NCI-H2107 treated with DMSO at 0.1 percent for 48 hours (cell line): ENCODE data around the gene UQCRQ.
A peak's percentile ranks its signal among the peaks of the same experiment; 100 is the strongest.

Experiments used
- DNase-seq: peaks from one replicate; lab custom pipeline; 2025; ENCODE audit not compliant: unreplicated experiment; lab: John Stamatoyannopoulos, UW

The UQCRQ gene

GRCh38 chr5:132866342-132867045 is at the start of gene UQCRQ, which contains the start of gene GDF9:
Gene UQCRQ (plus strand): TSS chr5:132866642. CDS start chr5:132866882, 240 bp downstream.
Gene GDF9 (minus strand): TSS chr5:132866469. CDS start chr5:132864533, 1,936 bp downstream.
- peak; percentile 92 for DNase-seq

GRCh38 chr5:132817011-132817410 is 49.4 kb upstream of the UQCRQ start:
- DNase-seq: no peak

DNA sequence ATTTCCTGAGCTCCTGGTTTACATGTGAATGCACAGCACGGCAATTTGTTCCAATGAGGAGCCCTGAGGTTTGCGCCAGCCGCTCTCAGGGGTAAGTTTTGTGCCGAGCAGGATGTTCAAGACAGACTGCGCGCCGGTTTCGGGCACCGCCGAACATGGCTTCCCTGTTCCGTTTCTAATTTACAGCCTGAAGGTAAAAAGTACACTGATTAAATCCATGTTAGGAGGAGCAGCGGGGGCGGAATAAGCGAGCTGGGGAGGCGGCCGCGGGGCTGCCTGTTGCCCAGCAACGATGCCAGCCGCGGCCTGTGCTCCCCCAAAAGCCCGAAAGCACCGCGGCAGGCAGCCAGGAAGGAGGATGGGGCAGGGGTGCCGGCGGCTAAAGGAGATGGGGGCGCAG is 47.0 kb upstream of the UQCRQ start:
- DNase-seq: no peak

DNA sequence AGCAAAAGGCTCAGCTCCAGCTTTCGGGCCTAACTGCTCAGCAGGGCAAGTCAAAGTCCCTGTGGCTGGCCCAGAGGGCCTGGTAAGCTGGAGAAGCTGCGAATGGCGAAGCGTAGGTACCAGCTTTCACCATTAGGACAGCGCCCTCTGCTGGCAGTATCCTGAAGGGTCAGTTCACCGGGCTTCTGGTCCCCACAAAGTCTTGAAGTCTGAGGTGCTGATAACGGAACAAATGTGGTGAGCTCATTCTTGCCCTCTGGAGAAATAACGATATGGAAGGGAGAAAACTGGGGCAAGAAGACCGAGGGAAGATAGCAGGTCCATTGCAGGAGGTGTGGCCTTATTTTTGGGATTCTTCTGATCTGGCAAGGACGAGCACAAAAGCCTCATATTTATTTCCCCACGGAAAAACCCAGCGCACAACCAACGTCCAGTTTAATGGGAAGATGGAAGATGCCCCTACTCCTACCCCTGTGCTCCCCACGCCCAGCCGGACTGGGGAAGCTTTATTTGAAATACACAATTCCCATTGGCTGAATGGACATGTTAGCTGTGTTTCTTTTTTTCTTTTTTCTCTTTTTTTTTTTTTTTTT is 46.2 kb upstream of the UQCRQ start:
- DNase-seq: peak; percentile 37

DNA sequence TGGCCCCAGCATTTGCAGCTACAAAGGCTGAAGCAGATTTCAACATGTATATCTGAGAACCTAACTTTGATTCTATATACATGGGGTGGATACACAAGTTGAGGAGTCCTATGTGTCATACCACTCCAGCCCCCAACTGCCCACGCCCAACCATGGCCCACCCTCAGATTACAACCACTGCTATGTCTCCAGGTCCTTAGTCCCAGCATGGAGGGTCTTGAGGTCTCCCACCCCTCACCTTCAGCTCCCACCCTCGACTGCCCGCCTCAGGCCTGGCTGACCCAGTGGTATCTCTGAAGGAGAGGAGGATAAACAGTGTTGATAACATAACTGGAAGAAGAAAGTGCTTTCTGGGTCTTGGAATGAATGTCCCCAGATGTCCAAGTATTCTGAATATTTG is 45.1 kb upstream of the UQCRQ start:
- DNase-seq: no peak

GRCh38 chr5:132821791-132822190 is 44.7 kb upstream of the UQCRQ start:
- no peak for DNase-seq

GRCh38 chr5:132822650-132823480 is 43.6 kb upstream of the UQCRQ start:
- DNase-seq: no peak

- no peak for DNase-seq
Observed at GRCh38 chr5:132823481-132824050, 42.9 kb upstream of the UQCRQ start.

GRCh38 chr5:132824426-132824825 is 42.0 kb upstream of the UQCRQ start:
- no peak for DNase-seq

- DNase-seq: no peak
Observed at GRCh38 chr5:132825033-132825833, 41.2 kb upstream of the UQCRQ start.

DNA sequence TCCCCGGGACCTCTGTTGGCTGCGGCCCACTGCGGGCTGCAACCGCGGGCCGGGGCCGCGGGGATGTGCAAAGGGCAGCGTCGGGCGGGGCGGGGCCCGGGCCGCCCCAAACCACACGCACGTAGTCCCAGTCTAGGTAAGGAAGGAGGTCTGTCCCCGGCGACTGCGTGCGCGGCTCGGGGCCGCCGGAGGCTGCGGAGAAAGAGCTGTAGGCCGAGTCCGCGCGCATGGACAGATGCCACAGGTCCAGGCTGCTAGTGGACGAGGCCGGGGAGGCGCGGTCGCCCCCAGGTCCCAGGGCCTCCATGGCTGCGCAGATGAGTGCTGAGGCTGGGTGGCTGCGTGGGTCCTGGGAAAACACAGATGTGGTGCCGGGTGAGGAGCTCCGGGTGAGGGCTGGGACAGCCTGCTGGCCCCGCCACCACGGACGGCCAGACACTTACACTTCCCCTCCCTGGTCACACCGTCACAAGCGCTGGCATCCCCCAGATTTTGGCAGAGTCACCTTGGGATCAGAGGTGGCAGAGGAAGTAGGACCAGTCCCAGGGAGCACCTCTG is 40.5 kb upstream of the UQCRQ start:
- DNase-seq: no peak

DNA sequence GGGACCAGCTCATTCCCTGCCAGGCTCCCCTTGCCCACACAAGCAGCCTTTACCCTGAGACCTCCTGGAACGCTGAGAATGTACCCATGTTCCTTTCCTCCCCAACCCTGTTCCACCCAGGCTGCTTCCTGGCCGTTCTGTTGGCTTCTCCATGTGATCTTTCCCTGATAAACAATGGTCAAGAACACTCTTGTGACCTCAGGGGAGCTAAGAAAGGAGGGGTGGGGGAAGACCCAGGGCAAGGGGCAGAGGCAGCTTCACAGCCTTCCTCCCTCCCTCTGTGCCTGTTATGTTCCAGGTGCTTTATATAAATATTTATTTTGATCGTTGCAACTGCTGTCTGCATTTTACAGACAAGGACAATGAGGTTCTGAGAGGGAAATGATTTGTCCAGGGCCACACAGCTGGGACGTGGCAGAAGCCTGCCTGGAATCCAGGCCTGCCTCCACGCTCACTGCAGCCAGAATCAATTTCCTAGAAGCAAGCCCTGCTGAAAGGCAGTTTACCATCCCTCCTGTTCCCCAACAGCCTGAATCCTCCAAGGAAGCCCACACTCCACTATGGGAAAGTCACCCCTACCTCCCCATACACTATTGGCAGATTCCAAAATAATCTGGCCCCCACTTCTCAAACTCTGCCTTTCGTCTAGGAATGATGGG is 39.9 kb upstream of the UQCRQ start:
- no peak for DNase-seq

GRCh38 chr5:132827943-132828673 is 38.3 kb upstream of the UQCRQ start:
- no peak for DNase-seq

GRCh38 chr5:132828846-132829494 is 37.5 kb upstream of the UQCRQ start:
- no peak for DNase-seq

- peak; percentile 31 for DNase-seq
Observed at GRCh38 chr5:132829742-132830435, 36.6 kb upstream of the UQCRQ start.

- no peak for DNase-seq
Observed at GRCh38 chr5:132830436-132831094, 35.9 kb upstream of the UQCRQ start, which contains the start of gene SHROOM1. Gene SHROOM1 (minus strand): TSS chr5:132830647. CDS start chr5:132826140, 4,507 bp downstream.

- no peak for DNase-seq
Observed at GRCh38 chr5:132831095-132831860, 35.2 kb upstream of the UQCRQ start.
